ENCODE data around the gene KMT2D.

DNA sequence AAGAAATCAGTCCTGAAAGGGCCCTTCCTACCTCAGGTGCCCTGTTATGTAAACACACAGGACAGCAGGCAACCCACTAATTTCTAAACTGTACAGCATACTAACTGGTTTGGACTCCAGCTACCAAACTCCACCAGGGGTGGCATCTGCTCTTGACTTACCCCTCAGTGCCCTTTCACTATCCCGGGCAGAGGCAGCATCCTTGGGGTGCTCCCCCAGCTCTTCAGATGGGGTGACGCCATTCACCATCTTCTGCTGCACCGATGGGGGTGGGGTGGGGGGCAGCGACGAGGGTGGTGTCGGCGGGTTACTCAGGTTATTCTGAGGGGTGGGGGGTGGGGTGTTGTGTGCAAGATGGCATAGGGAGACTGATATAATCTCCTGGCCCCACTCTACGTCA lies 30.5 kb downstream of the KMT2D start:
- TF ChIP-seq CTCF (conservative IDR thresholded peaks at IDR 0.05; ENCODE audit: low read depth, low read length), result no peak
- no peak for TF ChIP-seq EZH2 (IDR thresholded peaks at IDR 0.05; ENCODE audit: low read length, unreplicated experiment)
- no peak for TF ChIP-seq EZH2phosphoT487 (IDR thresholded peaks at IDR 0.05; ENCODE audit: borderline replicate concordance, low read length)
